ENCODE results near the gene ANKRD50.

GRCh38 chr4:124641715-124642381, 70.7 kb downstream of the ANKRD50 start:
- TF ChIP-seq REST (IDR thresholded peaks at IDR 0.05; ENCODE audit: insufficient read depth in 1 of 2, low read depth in 2 of 2, low read length in 2 of 2) (no peak), FOXP2 (optimal IDR thresholded peaks at IDR 0.05; ENCODE audit: borderline replicate concordance, extremely low read depth, extremely low read length, insufficient read depth) (no peak)

Measured in PFSK-1 (cell line).